PC-3 (cell line): ENCODE measurements around the gene LOXL4. TPM values are rescaled to one million over a fixed set of nuclear protein-coding genes. Genes with fewer than 3 reads are reported as not detected.

Experiments used
- ATAC-seq: fragments of 200-7000 bp; cut with Tn5 transposase; 2 replicates; pipeline ENCODE4 v1.9.1; 2020; ENCODE audit warnings: mild to moderate bottlenecking, moderate library complexity
- BruUV-seq: library from RNA; stranded (reverse); fragments of 400-500 nt; replicated peaks from 2 replicates; lab custom pipeline; 2021; lab: Mats Ljungman, UMichigan
- CTCF ChIA-PET: fragments of 300-600 bp; sonication (Branson Sonifier 250); formaldehyde crosslinking; loops from one replicate; lab custom pipeline; 2022; ENCODE audit warnings: antibody characterized with exemption; lab: Charles Lee
- POLR2A ChIA-PET: fragments of 300-600 bp; sonication (Branson Sonifier 250); formaldehyde crosslinking; loops from one replicate; lab custom pipeline; 2022; ENCODE audit warnings: antibody characterized with exemption; ENCODE audit not compliant: unreplicated experiment; lab: Charles Lee
- DNase-seq: peaks from one replicate; pipeline ENCODE4 v3.0.0-alpha.2; 2015
- H2AFZ ChIP-seq: fragments of 300-600 bp; sonication (generic); 2 replicates; pipeline ENCODE4 v1.6.0; 2016; ENCODE audit warnings: antibody characterized with exemption, low read length
- H3F3A ChIP-seq: fragments of 300-600 bp; sonication (generic); one replicate; pipeline ENCODE4 v1.6.0; 2017; ENCODE audit warnings: antibody characterized with exemption, low read length, control low read depth, mild to moderate bottlenecking; ENCODE audit not compliant: unreplicated experiment
- H3K27ac ChIP-seq: fragments of 300-600 bp; sonication (generic); 2 replicates; pipeline ENCODE4 v1.5.1; 2016; ENCODE audit warnings: mild to moderate bottlenecking, low read length
- H3K27me3 ChIP-seq: fragments of 300-600 bp; sonication (generic); 2 replicates; pipeline ENCODE4 v1.6.1; 2016; ENCODE audit warnings: low read length, mixed read lengths
- H3K36me3 ChIP-seq: fragments of 300-600 bp; sonication (generic); 2 replicates; pipeline ENCODE4 v1.6.1; 2016; ENCODE audit warnings: low read depth, mixed run types, low read length, mixed read lengths
- H3K4me1 ChIP-seq: fragments of 300-600 bp; sonication (generic); 2 replicates; pipeline ENCODE4 v1.5.1; 2016; ENCODE audit warnings: low read length; ENCODE audit not compliant: insufficient read depth
- H3K4me2 ChIP-seq: fragments of 300-600 bp; sonication (generic); 2 replicates; pipeline ENCODE4 v1.6.0; 2016; ENCODE audit warnings: low read length
- H3K4me3 ChIP-seq: fragments of 300-600 bp; sonication (generic); 2 replicates; pipeline ENCODE4 v1.5.1; 2016; ENCODE audit warnings: mild to moderate bottlenecking, low read length, mixed read lengths
- H3K79me2 ChIP-seq: fragments of 300-600 bp; sonication (generic); 2 replicates; pipeline ENCODE4 v1.6.1; 2017; ENCODE audit warnings: low read length, mixed read lengths
- H3K9ac ChIP-seq: fragments of 300-600 bp; sonication (generic); 2 replicates; pipeline ENCODE4 v1.6.0; 2016; ENCODE audit warnings: mild to moderate bottlenecking, low read length
- H3K9me2 ChIP-seq: fragments of 300-600 bp; sonication (generic); replicated peaks from 2 replicates; pipeline ENCODE4 v1.6.1; 2016; ENCODE audit warnings: mixed run types, low read length, mixed read lengths
- H3K9me3 ChIP-seq: fragments of 300-600 bp; sonication (generic); 2 replicates; pipeline ENCODE4 v1.6.1; 2016; ENCODE audit warnings: low read length, mixed read lengths
- H4K20me1 ChIP-seq: fragments of 300-600 bp; sonication (generic); 2 replicates; pipeline ENCODE4 v1.6.1; 2016; ENCODE audit warnings: low read length, mixed read lengths
- EZH2 ChIP-seq: fragments of 300-600 bp; sonication (generic); IDR thresholded peaks from one replicate; pipeline ENCODE4 v1.6.1; 2017; ENCODE audit warnings: antibody characterized with exemption, mild to moderate bottlenecking, low read length; ENCODE audit not compliant: unreplicated experiment
- EZH2phosphoT487 ChIP-seq: fragments of 300-600 bp; sonication (generic); IDR thresholded peaks from 2 replicates; pipeline ENCODE4 v1.6.1; 2018; ENCODE audit warnings: mild to moderate bottlenecking, antibody characterized with exemption, low read length, borderline replicate concordance
- intact Hi-C: fragments of 100-400 bp; cut with micrococcal nuclease; formaldehyde crosslinking; loops from 2 replicates; pipeline ENCODE4 v1.9.0; 2023
- total RNA-seq: library from RNA; depleted of rRNA; stranded (reverse); fragments of >200 nt; gene quantifications from 2 replicates; pipeline ENCODE4 v1.2.3, GENCODE V29; 2014
- TF ChIP-seq, protein P1 (sequence below): fragments of 300-600 bp; sonication (generic); conservative IDR thresholded peaks from 2 replicates; pipeline ENCODE4 v1.5.1; 2017; ENCODE audit warnings: antibody characterized with exemption, low read depth, mild to moderate bottlenecking, low read length

The LOXL4 gene
- total RNA-seq, 1 experiment from 2014 or later: 8.2 TPM

DNA sequence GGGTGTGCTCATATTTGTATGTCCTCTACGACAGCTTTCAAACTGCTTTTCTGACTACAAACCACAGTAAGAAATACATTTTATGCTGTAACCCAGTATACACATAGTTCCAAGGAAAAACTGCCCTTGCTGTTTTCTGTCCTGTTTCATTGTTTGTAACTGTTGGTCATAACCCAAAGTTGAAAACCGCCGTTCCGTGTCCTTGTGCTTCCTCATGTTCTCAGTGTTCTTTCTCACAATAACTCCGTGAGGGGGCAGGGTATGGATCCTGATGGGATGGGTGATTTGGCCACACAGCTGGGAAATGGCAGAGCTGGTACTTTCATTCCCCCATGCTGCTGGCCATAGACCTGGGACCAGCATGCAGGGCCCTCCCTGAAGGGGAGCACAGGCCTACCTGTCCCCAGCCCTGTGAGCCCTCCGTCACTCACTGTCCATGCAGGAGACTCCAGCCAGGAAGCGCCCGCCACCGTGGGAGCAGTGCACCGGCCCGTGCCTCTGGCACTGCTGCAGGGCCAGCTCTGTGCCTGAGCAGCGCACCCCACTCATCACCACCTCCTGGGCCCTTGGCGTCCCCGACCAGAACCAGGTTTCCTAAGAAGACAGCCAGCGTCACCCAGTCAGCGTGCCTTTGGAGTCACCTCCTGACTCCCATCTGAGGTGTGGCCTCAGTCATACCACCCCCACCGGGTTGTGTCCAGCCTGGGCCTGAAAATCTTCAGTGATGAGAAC lies 12.7 kb downstream of the LOXL4 start:
- Histone ChIP-seq H3K4me3 (no peak overlapping the region), H3K9ac (no peak overlapping the region), H3K9me3 (no peaks in the 10 kb centered on the region), H3K4me2 (no peak overlapping the region), H3K4me1 (peaks cover 17% of the 10 kb centered on the region), H4K20me1 (no peaks in the 10 kb centered on the region), H2AFZ (no peak overlapping the region), H3K27me3 (no peaks in the 10 kb centered on the region), H3K9me2 (no peaks in the 10 kb centered on the region), H3K79me2 (no peaks in the 10 kb centered on the region), H3F3A (no peaks in the 10 kb centered on the region), H3K27ac (no peak overlapping the region), H3K36me3 (no peaks in the 10 kb centered on the region)
- ATAC-seq (no peak), DNase-seq (no peak)
- TF ChIP-seq EZH2 (no peak), EZH2phosphoT487 (no peak)
- intact Hi-C loops: no loop called here
- CTCF ChIA-PET: no interaction called here
- POLR2A ChIA-PET: no interaction called here
- no TSS peak for BruUV-seq

DNA sequence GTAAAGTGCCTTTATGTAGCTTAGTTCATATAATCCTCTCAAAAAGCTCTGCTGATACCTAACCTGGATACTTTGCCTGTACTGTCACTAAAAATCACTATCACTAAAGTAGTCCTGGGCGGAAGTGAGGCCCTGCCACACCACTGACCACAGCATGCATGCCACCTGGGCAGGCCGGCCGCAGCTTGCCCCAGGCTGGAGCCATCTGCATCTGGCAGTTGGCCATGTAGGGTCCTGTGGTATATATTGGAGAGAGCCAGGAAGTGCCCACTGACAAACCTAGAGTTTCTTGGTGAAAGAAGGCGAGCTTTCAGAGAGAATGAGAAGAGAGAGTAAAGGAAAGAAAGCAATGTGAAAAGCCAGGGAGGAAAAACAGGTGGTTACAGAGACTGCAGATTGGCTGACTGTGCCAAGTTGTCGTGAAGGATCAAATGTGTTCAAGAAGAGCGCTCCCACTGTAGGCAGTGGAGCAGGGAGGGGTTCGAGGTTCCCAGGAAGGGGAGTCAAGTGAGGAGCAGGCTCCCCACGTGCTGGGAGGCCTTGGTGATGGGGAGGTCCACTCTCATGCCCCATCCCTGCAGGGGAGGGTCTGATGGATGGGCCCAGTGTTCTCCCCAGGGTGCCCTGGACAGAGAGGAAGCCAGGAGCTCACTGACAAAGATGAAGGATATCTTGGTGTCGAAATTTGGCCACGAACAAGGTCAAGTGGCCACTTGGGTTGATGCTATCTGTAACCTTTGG lies 13.6 kb downstream of the LOXL4 start:
- no peaks in the 10 kb centered on the region for H3K9me2 ChIP-seq
- BruUV-seq: no TSS peak
- H3K27me3 ChIP-seq: no peaks in the 10 kb centered on the region
- no peak overlapping the region for H2AFZ ChIP-seq
- H3F3A ChIP-seq: no peaks in the 10 kb centered on the region
- no peak for ATAC-seq
- no peaks in the 10 kb centered on the region for H3K79me2 ChIP-seq
- TF ChIP-seq EZH2: no peak
- no peak for TF ChIP-seq EZH2phosphoT487
- H3K4me2 ChIP-seq: no peak overlapping the region
- no peaks in the 10 kb centered on the region for H4K20me1 ChIP-seq
- ChIA-PET CTCF (no interaction called here), POLR2A (no interaction called here)
- no peaks in the 10 kb centered on the region for H3K36me3 ChIP-seq
- H3K9me3 ChIP-seq: no peaks in the 10 kb centered on the region
- H3K4me3 ChIP-seq: no peak overlapping the region
- no peak for DNase-seq
- H3K4me1 ChIP-seq: peaks cover 8% of the 10 kb centered on the region
- intact Hi-C loops: no loop called here
- H3K27ac ChIP-seq: no peak overlapping the region
- no peak overlapping the region for H3K9ac ChIP-seq

DNA sequence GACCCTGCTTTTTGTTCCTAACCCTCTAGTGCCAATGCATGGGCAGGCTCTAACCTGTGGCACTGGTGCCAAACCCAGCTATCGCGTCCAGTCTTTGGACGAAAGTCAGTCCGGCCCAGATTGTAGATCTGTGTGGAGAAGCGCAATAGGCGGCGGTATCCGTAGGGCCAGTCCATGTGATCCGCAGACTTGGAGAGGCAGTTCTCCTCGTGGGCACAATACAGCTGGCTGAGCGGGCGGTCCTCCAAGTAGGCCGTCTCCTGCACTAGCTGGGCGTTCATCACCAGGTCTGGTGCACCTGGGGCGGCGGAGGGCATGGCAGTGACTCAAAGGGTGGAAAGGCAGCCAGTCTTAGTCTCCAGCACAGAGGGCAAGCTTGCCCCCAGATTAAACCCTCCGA lies 14.5 kb downstream of the LOXL4 start:
- intact Hi-C loops: no loop called here
- H3K4me1 ChIP-seq: no peaks in the 10 kb centered on the region
- ChIA-PET CTCF (no interaction called here), POLR2A (no interaction called here)
- no peaks in the 10 kb centered on the region for H3K9me3 ChIP-seq
- H3K4me3 ChIP-seq: no peak overlapping the region
- no peak for TF ChIP-seq EZH2phosphoT487
- no peak for TF ChIP-seq EZH2
- TF ChIP-seq, protein P1, sequence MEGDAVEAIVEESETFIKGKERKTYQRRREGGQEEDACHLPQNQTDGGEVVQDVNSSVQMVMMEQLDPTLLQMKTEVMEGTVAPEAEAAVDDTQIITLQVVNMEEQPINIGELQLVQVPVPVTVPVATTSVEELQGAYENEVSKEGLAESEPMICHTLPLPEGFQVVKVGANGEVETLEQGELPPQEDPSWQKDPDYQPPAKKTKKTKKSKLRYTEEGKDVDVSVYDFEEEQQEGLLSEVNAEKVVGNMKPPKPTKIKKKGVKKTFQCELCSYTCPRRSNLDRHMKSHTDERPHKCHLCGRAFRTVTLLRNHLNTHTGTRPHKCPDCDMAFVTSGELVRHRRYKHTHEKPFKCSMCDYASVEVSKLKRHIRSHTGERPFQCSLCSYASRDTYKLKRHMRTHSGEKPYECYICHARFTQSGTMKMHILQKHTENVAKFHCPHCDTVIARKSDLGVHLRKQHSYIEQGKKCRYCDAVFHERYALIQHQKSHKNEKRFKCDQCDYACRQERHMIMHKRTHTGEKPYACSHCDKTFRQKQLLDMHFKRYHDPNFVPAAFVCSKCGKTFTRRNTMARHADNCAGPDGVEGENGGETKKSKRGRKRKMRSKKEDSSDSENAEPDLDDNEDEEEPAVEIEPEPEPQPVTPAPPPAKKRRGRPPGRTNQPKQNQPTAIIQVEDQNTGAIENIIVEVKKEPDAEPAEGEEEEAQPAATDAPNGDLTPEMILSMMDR: no peak
- no peak overlapping the region for H3K4me2 ChIP-seq
- no peaks in the 10 kb centered on the region for H3K79me2 ChIP-seq
- DNase-seq (no peak), ATAC-seq (no peak)
- peaks cover 2% of the 10 kb centered on the region; the same call in 1 of the 2 replicates for H3K36me3 ChIP-seq
- no peaks in the 10 kb centered on the region for H3K27me3 ChIP-seq
- H3K27ac ChIP-seq: no peak overlapping the region
- H3K9ac ChIP-seq: no peak overlapping the region
- H3K9me2 ChIP-seq: no peaks in the 10 kb centered on the region
- H3F3A ChIP-seq: no peaks in the 10 kb centered on the region
- H4K20me1 ChIP-seq: no peaks in the 10 kb centered on the region
- no TSS peak for BruUV-seq
- H2AFZ ChIP-seq: no peak overlapping the region
